ENCODE data around the gene SH3PXD2A.

GRCh38 chr10:103609231-103610082, 245.9 kb downstream of the SH3PXD2A start:
- TF ChIP-seq POLR2A (IDR thresholded peaks at IDR 0.05), result no peak
- no peak for TF ChIP-seq CTCF (IDR thresholded peaks at IDR 0.05)
